ENCODE measurements around the gene PPFIA3. TPM values are rescaled to one million over a fixed set of nuclear protein-coding genes. Genes with fewer than 3 reads are reported as not detected.

Gene PPFIA3
- total and polyA plus RNA-seq, 2 of the 8 experiments (the other 6 are each of a cell fraction or from before 2014, with no cell fraction given): 15.9 to 25.3 TPM

DNA sequence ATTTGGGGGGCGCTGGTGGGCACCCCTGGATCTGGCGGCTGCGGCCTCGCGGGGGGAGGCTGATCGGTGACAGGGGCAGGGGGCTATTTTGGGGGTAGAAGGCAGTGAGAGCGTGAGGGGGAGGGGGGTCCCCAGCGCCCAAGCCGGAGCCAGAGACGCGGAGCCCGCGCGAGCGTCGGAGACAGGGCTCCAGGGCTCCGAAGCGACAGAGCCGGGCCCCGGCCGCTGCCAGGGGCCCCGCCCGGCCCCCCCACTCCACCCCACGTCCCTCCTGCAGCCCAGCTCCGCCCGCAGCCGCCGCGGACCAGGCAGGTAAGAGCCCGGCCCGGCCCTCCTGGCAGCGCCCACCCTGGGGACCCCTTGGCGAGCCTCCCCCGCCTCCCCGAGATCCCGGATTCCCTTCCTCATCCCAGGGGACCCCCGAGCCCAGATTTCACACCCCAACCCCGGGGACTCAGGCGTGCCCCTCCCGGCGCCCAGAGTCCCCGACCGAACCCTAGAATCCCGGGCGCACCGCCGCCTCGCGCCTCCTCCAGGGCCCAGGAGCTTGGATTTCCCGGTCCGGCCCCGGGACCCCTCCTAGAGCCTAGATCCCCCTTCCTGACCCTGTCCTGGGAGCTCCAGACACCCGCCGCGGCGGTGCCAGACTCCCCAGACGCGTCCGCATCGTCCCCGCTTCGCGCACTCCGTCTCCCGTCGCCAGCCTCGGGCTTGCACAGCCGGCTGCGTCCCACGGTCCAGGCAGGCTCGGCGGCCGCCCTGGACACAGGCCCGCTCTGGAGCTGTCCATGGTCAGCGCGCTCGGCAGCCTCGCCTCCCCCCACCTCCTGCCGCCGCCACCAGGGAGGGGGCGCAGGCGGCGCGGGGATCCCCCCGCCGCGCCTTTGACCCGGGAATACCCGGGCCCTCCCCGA, at the start of gene PPFIA3 (continued):
- TF ChIP-seq, protein P1, sequence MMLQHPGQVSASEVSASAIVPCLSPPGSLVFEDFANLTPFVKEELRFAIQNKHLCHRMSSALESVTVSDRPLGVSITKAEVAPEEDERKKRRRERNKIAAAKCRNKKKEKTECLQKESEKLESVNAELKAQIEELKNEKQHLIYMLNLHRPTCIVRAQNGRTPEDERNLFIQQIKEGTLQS (IDR thresholded peaks at IDR 0.05; ENCODE audit: insufficient read depth, low read depth, low read length): no peak
- TF ChIP-seq BCL11A (IDR thresholded peaks at IDR 0.05; ENCODE audit: low read depth in 2 of 2, low read length in 2 of 2) (no peak), ZNF274 (IDR thresholded peaks at IDR 0.05; ENCODE audit: borderline replicate concordance, extremely low read depth, low read length) (no peak), TAF1 (IDR thresholded peaks at IDR 0.05; ENCODE audit: low read depth, low read length) (no peak), CREB1 (IDR thresholded peaks at IDR 0.05) (no peak), EP300 (IDR thresholded peaks at IDR 0.05; ENCODE audit: borderline replicate concordance in 1 of 2, low read depth in 2 of 2, low read length in 2 of 2) (no peak), CBX5 (IDR thresholded peaks at IDR 0.05; ENCODE audit: low read depth, low read length) (no peak), KDM5A (IDR thresholded peaks at IDR 0.05; ENCODE audit: low read length) (no peak), EZH2 (IDR thresholded peaks at IDR 0.05; ENCODE audit: low read depth, low read length, severe bottlenecking) (peak; percentile 45), TCF12 (IDR thresholded peaks at IDR 0.05; ENCODE audit: low read depth, low read length) (no peak), BACH1 (IDR thresholded peaks at IDR 0.05; ENCODE audit: low read length) (no peak)

Data from H1 (cell line).